ENCODE data around the gene ZNF185. TPM values are rescaled to one million over a fixed set of nuclear protein-coding genes. Genes with fewer than 3 reads are reported as not detected.

Gene ZNF185
- total RNA-seq, 1 donor: 4.7 TPM

DNA sequence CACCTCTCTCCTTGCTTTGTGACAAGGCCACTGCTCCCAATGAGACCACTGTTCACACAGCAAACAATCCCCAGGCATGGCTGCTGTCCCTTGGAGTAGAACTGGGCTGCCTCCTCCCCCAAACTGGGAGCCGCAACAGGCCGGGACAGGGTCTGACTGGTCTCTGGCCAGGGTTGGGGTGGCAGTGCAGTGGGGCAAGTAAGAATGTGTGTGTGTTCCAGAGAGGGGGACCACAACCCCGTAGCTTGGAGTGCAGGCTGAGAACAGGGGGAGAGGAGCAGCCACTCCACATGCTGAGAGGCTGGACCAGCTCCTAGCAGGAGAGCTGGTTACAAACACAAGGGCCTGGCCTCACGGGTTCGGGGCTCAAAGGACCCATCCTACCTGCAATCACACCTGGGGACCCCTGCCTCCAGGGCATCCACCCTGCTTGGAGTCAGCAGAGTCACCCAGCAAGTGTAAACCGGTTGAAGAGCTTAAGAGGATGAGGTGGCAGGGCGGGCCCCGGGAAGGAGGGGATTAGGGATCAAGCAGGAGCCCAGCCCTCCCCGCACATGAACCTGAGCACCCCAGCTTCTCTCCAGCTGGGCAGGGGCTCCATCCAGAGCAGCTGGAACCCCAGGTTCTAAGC lies 3.8 kb upstream of the ZNF185 start:
- no peak for DNase-seq (ENCODE audit: low read depth)
- TF ChIP-seq, protein P1, sequence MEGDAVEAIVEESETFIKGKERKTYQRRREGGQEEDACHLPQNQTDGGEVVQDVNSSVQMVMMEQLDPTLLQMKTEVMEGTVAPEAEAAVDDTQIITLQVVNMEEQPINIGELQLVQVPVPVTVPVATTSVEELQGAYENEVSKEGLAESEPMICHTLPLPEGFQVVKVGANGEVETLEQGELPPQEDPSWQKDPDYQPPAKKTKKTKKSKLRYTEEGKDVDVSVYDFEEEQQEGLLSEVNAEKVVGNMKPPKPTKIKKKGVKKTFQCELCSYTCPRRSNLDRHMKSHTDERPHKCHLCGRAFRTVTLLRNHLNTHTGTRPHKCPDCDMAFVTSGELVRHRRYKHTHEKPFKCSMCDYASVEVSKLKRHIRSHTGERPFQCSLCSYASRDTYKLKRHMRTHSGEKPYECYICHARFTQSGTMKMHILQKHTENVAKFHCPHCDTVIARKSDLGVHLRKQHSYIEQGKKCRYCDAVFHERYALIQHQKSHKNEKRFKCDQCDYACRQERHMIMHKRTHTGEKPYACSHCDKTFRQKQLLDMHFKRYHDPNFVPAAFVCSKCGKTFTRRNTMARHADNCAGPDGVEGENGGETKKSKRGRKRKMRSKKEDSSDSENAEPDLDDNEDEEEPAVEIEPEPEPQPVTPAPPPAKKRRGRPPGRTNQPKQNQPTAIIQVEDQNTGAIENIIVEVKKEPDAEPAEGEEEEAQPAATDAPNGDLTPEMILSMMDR (IDR thresholded peaks at IDR 0.05; ENCODE audit: insufficient read depth, low read length): no peak
- H3K4me3 ChIP-seq (ENCODE audit: low read depth, low read length): no peak overlapping the region

DNA sequence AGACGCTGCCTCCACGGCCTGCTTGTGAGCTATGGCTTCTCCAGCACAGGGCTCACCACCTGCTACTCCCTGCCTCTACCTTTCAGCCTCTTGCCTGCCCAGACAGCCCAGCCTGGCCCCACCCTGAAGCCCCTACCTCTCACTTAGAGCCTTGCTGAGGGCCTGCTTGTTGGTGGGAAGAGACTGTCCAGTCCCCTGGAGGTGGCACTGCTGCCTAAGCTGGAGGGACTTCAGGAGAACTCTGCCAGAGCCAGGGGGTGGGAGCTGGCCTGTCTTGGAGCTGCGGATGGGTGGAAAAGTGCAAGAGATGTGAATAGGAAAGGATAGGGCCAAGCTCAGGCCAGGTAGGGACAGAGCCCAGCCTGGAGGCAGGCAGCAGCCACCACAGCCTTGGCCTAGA lies 2.7 kb upstream of the ZNF185 start:
- TF ChIP-seq, protein P1 (IDR thresholded peaks at IDR 0.05; ENCODE audit: insufficient read depth, low read length): no peak
- no peak overlapping the region for H3K4me3 ChIP-seq (ENCODE audit: low read depth, low read length)
- DNase-seq (ENCODE audit: low read depth): no peak

DNA sequence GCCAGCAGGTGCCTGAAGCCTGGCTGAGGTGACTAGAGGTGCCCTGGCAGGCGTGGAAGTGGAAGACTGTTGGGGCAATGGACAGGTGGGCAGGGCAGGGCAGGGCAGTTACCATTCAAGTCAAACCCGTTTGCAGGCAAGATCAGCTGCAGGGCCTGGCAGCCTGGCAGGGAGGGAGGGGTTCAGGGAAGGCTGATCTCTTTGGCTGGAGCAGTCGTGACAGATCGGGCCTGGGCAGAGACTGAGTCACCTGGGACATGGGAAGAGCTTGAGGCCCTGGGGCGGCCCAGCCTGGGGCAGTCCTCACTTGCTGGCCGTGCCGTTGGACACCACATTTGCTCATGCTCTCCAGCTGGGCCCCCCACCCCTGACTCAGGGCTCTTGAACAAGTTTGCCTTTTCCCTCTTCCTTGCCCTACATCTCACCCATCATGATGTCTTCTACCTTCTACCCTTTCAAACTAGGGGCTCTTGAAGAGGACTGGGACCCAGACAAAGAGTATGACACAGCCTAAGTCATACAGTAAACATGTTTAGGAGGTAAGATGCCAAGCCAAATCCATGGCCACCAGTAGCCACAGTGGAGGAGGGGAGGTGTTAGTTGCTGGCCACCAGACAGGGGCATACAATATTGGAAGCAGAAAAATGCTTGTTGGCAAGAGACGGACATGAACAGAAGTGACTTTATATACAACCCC lies 2.0 kb upstream of the ZNF185 start:
- DNase-seq (ENCODE audit: low read depth): no peak
- no peak overlapping the region for H3K4me3 ChIP-seq (ENCODE audit: low read depth, low read length)
- TF ChIP-seq, protein P1 (IDR thresholded peaks at IDR 0.05; ENCODE audit: insufficient read depth, low read length): no peak

DNA sequence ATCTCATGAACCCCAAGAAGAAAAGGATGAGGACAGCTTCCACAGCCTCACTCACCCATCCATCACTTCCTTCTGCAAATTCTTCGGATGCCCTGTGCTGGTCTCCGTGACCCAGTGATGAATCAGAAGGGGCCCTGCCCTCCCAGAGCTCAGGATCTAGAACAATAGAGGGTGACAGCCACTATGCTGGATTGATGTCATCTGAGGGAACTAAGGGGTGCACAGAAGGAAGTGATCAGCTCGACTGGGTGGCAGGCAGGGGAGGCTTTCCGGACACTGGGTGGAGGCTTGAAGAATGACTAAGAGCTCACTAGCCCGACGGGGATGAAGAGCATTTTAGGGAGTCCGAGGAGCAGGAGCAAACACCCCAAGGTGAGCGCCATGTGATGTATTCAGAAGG lies 1.4 kb upstream of the ZNF185 start:
- DNase-seq (ENCODE audit: low read depth): peak; percentile 22
- H3K4me3 ChIP-seq (ENCODE audit: low read depth, low read length): no peak overlapping the region
- TF ChIP-seq, protein P1 (IDR thresholded peaks at IDR 0.05; ENCODE audit: insufficient read depth, low read length): no peak

DNA sequence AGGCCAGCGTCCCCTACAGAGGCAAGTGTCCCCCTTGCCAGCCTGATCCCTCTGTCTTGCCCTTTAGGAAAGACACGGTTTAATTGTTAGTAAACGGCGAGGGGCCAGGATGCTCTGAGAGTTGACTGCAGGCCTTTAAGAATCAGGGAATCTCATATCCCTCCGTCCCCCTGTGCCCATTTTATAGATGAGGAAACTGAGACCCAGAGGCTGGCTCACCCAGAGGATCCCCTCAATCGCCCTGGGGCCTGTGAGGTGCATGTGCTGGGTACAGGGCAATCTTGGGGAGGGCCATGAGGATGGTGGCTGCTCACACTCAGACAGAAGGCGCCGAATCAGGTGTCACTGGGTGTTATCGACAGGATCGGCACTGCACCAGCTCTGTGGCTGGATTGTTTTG lies 575 bp downstream of the ZNF185 start:
- peak overlapping the region; percentile 6 for H3K4me3 ChIP-seq (ENCODE audit: low read depth, low read length)
- TF ChIP-seq, protein P1 (IDR thresholded peaks at IDR 0.05; ENCODE audit: insufficient read depth, low read length): no peak

DNA sequence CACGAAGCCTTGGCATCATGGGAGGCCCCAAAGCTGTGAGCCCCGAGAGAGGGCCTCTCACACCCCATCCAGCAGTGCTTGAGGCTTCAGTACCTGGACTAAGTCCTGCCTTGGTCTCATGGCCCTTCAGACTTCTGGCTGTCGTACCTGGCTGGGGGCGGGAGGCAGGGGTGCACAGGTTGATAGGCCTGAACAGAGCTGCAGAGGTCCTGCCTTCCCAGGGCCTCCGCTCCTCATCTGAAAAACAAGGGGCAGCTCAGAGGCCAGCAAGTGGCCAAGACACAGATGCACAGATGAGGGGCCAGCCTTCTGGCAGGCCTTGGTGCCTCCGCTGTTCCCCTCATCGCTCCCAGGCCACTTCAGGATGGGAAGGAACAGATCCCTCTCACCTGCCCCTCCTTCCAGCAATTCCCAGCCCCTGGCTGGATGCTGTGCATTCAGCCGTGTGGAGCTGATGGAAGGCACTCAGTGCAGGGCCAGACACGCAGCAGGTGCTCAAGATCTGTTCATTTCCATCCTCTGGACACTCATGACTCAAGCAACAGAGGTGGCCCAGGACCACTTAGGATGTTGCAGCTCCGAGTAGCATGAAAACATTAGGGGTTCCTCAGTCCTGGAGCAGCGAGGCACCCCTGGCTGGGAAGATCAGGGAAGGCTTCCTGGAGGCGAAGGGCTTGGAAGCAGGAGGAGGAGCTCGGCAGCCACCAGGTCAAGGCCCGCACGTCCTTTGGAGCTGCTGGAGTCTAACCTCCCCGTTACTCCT lies 1.4 kb downstream of the ZNF185 start:
- TF ChIP-seq, protein P1 (IDR thresholded peaks at IDR 0.05; ENCODE audit: insufficient read depth, low read length): no peak
- no peak overlapping the region for H3K4me3 ChIP-seq (ENCODE audit: low read depth, low read length)
- DNase-seq (ENCODE audit: low read depth): no peak

More for the DNA sequence above, 575 bp downstream of the ZNF185 start:
- no peak for DNase-seq (ENCODE audit: low read depth)
